Left lung (tissue), 10 donors: ENCODE measurements around the gene TSHZ3. TPM values are rescaled to one million over a fixed set of nuclear protein-coding genes. Genes with fewer than 3 reads are reported as not detected.

Source experiments
- ATAC-seq: fragments of 200-7000 bp; cut with Tn5 transposase; one replicate; pipeline ENCODE4 v1.9.1; 2020; ENCODE audit warnings: moderate library complexity
- DNase-seq, 4 donors: peaks; one replicate each; pipeline ENCODE4 v3.0.0-alpha.2; 2013 to 2020
- H3K27ac ChIP-seq, 2 donors: fragments of 200-600 bp; sonication (generic) in 1 of 2; one replicate each; pipeline versions ENCODE4 v1.5.0 to v1.8.0; 2020 to 2021
- H3K27me3 ChIP-seq, 2 donors: fragments of 200-600 bp; sonication (generic) in 1 of 2; one replicate each; pipeline versions ENCODE4 v1.5.0 to v1.8.0; 2020 to 2021
- H3K36me3 ChIP-seq, 2 donors: fragments of 200-600 bp; sonication (generic) in 1 of 2; one replicate each; pipeline versions ENCODE4 v1.5.0 to v1.8.0; 2020 to 2021
- H3K4me1 ChIP-seq, 2 donors: fragments of 200-600 bp; one replicate each; pipeline ENCODE4 v1.8.0; 2021
- H3K4me3 ChIP-seq, 2 donors: fragments of 200-600 bp; sonication (generic) in 1 of 2; one replicate each; pipeline versions ENCODE4 v1.5.0 to v1.8.0; 2020 to 2021; ENCODE audit warnings: mild to moderate bottlenecking in 1 of 2
- H3K9me3 ChIP-seq, 2 donors: fragments of 200-600 bp; sonication (generic) in 1 of 2; one replicate each; pipeline versions ENCODE4 v1.5.0 to v1.8.0; 2020 to 2021
- CTCF ChIP-seq, 2 donors: fragments of 200-600 bp; sonication (generic) in 1 of 2; IDR thresholded peaks; one replicate each; pipeline versions ENCODE4 v1.5.0 to v1.8.0; 2021; ENCODE audit warnings: antibody characterized with exemption in 2 of 2
- intact Hi-C, 2 donors: fragments of 100-400 bp; cut with DNase I; formaldehyde crosslinking; loops; one replicate each; pipeline versions ENCODE4 v1.11.2 to v1.14.2; 2022
- polyA plus RNA-seq, 6 donors: library from polyadenylated mRNA; unstranded; fragments of 120-200 nt; gene quantifications; one replicate each; pipeline ENCODE4 v1.2.1, GENCODE V29; 2013; ENCODE audit not compliant: insufficient read length in 6 of 6
- total RNA-seq, 2 donors: library from RNA; stranded (reverse); fragmentation: NEBNext Ultra II Directional; extraction: Animal tissue kit (Norgen Biotek cat#: 25700); gene quantifications; one replicate each; pipeline ENCODE4 v1.2.1, GENCODE V29; 2021
- donor health status: DM: no; HTN: yes; CAD: no.
- donor health status: DM: no; HTN: no; CAD: no.

TSHZ3 gene
- total and polyA plus RNA-seq, 8 donors: 6.7 to 42.9 (median 35.2) TPM

DNA sequence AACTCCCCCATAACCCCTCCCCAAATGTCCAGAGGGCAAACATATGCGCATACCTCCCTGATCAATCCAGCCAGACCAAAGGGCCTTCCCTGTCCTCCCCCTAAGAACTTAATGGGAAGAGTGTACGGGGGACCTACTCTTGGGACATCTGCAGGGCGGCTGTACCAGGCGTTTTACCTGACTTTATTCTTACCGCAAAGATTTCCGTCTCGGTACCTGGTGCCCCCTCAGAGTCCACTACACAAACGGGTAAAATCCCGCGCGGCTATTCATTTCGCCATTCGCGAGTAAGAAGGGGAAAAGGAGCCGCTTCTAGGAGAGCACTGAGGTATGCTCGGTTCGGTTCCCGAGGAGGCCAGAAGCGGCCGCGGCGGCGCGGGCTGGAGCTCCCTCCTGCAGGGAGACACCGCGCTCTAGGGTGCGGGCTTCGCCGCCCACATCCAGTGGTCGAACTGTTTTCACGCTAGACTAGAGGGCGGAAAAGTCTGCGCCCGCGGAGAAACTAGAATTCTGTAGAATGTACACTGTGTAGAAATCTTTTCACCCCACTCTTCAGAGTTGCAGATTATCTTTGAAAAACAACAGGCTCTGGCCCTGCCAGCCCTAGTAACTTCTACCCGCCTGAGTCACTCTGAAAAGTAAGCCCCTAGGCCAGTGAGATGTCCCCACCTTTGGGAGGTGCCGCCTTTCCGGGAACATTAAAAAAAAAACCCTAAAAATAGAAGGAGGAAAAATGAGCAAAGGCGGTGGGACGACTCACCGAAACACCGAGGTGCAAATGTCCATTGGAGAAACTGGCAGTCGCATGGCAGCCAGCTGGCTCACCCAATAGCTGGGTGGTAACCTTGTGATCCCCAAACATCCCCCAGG is 3.8 kb upstream of the TSHZ3 start:
- DNase-seq: peak in 1 of 4 donors; percentile 33
- peaks cover 57 to 96% of the 10 kb centered on the region in 2 donors for H3K27me3 ChIP-seq
- H3K4me1 ChIP-seq: peaks cover 5 to 33% of the 10 kb centered on the region in 2 donors
- no peak overlapping the region for H3K27ac ChIP-seq
- no peak overlapping the region for H3K4me3 ChIP-seq
- no peaks in the 10 kb centered on the region for H3K36me3 ChIP-seq
- TF ChIP-seq CTCF (IDR thresholded peaks at IDR 0.05): no peak
- no peaks in the 10 kb centered on the region for H3K9me3 ChIP-seq
- intact Hi-C loops: no loop called here
- no peak for ATAC-seq

DNA sequence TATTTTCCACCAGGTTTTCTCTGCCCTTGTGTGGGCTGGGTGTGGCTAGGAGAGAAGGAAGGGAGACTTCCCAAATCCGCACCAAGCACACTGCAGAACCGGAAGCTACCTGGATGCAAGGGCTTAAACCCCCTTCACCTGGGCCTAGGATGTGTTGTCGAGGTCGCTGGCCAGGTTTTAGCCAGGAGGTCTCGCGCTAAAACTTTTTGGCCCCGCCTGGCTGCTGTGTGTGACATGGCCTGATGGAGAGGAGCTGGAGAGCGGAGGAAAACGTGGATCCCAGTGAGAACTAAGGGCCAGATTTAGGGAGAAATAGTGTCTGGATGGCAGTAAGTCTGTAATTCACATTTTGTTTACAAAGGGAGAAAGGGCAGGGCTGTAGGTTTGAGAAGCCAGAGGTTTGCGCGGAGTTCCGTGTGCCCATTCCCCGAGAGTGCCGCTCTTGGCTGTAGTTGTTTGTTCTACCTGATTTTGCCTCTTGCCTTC is 3.1 kb upstream of the TSHZ3 start:
- Histone ChIP-seq H3K4me3 (no peak overlapping the region), H3K27me3 (peaks cover 54 to 96% of the 10 kb centered on the region in 2 donors), H3K27ac (no peak overlapping the region), H3K4me1 (peaks cover 5 to 40% of the 10 kb centered on the region in 2 donors), H3K9me3 (no peaks in the 10 kb centered on the region), H3K36me3 (no peaks in the 10 kb centered on the region)
- no peak for TF ChIP-seq CTCF (IDR thresholded peaks at IDR 0.05)
- DNase-seq (no peak), ATAC-seq (no peak)
- intact Hi-C loops: no loop called here

- no peak for ATAC-seq
- no peak for TF ChIP-seq CTCF (IDR thresholded peaks at IDR 0.05)
- Histone ChIP-seq H3K4me1 (peaks cover 5 to 39% of the 10 kb centered on the region in 2 donors), H3K4me3 (peak overlapping the region; percentile 58 to 69), H3K36me3 (no peaks in the 10 kb centered on the region), H3K27ac (peak overlapping the region in 1 of 2 donors; percentile 55), H3K9me3 (no peaks in the 10 kb centered on the region), H3K27me3 (peaks cover 49 to 96% of the 10 kb centered on the region in 2 donors)
- intact Hi-C loops: no loop called here
- DNase-seq: peak in 1 of 4 donors; percentile 32
Observed at GRCh38 chr19:31351855-31352195, 2.6 kb upstream of the TSHZ3 start.

DNA sequence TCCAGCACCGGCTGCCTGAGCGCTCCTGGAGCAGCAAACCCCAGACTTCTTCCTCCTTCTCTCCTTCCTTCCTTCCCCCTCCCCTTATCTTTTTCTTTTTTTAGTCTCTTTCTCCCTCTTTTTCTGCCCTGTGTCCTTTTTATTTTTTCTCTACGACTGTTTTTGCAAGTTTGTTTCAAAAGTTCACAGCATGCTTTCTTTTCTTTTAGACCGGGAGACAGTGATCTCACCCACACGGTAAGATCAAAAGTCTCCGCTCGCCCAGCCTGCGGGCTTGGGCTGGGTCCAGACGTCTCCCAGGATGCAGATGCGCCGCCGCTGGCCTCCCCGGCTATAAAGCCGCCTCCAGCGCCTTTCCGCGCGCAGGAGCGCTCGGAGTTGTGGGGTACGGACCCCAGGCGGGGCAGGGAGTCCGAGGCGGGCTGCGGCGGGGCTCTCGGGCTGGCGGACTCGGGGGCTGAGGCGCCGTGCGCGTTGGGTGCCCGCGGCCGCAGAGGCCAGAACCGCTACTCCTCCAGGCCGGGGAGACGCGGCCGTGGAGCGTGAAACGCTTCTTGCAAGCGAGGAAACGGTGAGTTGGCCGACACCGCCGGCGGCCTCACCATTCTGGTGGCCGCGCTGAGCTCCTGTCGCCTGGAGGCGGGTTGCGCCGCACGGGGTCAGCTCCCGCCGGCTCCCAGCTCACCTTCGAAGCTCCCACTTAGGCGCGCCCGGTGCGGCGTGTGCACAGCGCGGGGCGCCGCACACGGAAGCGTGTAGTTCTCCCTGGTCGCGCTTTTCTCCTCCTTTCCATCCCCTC is 2.0 kb upstream of the TSHZ3 start:
- intact Hi-C loops: no loop called here
- Histone ChIP-seq H3K27ac (peak overlapping the region in 1 of 2 donors; percentile 55), H3K36me3 (no peaks in the 10 kb centered on the region), H3K27me3 (peaks cover 45 to 96% of the 10 kb centered on the region in 2 donors), H3K4me3 (peak overlapping the region; percentile 58 to 69), H3K4me1 (peaks cover 5 to 38% of the 10 kb centered on the region in 2 donors), H3K9me3 (no peaks in the 10 kb centered on the region)
- TF ChIP-seq CTCF (IDR thresholded peaks at IDR 0.05): no peak
- ATAC-seq: no peak
- peak in 3 of 4 donors; percentile 38 to 82 (median 44) for DNase-seq

DNA sequence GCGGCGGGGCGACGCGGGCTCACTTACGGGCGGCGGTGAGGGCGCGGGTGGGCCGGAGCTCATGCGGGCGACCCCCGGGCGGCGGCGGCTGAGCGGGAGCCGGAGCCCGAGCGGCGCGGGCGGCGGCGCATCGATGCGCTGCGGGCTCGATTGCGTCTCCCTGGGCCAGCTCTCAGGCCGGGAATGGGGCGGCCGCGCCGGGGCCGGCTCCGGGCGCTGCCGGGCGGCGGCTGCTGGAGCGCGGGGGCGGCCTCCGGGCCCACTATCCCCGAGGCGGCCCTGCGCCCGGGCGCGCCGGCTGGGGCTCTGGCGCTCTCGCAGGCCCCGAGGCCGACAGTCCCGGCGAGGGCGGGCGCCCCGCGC is 1.4 kb upstream of the TSHZ3 start:
- H3K4me3 ChIP-seq: peak overlapping the region; percentile 63 to 69
- TF ChIP-seq CTCF (IDR thresholded peaks at IDR 0.05): no peak
- peak in 3 of 4 donors; percentile 49 to 88 (median 71) for DNase-seq
- peaks cover 5 to 38% of the 10 kb centered on the region in 2 donors for H3K4me1 ChIP-seq
- H3K27ac ChIP-seq: peak overlapping the region; percentile 77 to 88
- ATAC-seq: peak; percentile 54
- no peaks in the 10 kb centered on the region for H3K36me3 ChIP-seq
- H3K27me3 ChIP-seq: peaks cover 39 to 96% of the 10 kb centered on the region in 2 donors
- no peaks in the 10 kb centered on the region for H3K9me3 ChIP-seq
- intact Hi-C loops: no loop called here
